Endothelial cell of umbilical vein (primary cell): Measurements from ENCODE around the gene ID2. TPM values are rescaled to one million over a fixed set of nuclear protein-coding genes. Genes with fewer than 3 reads are reported as not detected.

Source experiments
- BruUV-seq: library from RNA; stranded (reverse); fragments of 400-500 nt; replicated peaks from 2 replicates; lab custom pipeline; 2021; lab: Mats Ljungman, UMichigan
- CTCF ChIA-PET: fragments of 300-600, 350-600 bp; sonication (Branson Sonifier 250); formaldehyde crosslinking; loops from one replicate; lab custom pipeline; 2021; ENCODE audit warnings: antibody characterized with exemption, inconsistent platforms; lab: Charles Lee
- POLR2A ChIA-PET: fragments of 300-600, 350-600 bp; sonication (Branson Sonifier 250); formaldehyde crosslinking; loops from one replicate; lab custom pipeline; 2021; ENCODE audit warnings: antibody characterized with exemption, inconsistent platforms; lab: Charles Lee
- DNase-seq: peaks from one replicate; pipeline ENCODE4 v3.0.0-alpha.2; 2011; ENCODE audit warnings: low read depth, low spot score
- FAIRE-seq: peaks from 2 replicates; lab custom pipeline; 2011; peaks lifted over from hg19 to GRCh38; lab: Jason Lieb, UNC
- H2AFZ ChIP-seq: 2 replicates; pipeline ENCODE4 v1.6.0; 2012; ENCODE audit warnings: low read depth, low read length, control low read depth, inconsistent platforms
- H3K27ac ChIP-seq: 2 replicates; pipeline ENCODE4 v1.5.1; 2011; ENCODE audit warnings: low read depth, mild to moderate bottlenecking, control low read depth, low read length, moderate library complexity; ENCODE audit not compliant: insufficient read depth
- H3K27me3 ChIP-seq, 2 experiments: 2 replicates each; pipeline versions ENCODE4 v1.6.0 to v1.6.1; 2011; ENCODE audit warnings: low read length in 2 of 2, mixed read lengths in 1 of 2; ENCODE audit not compliant: control insufficient read depth in 2 of 2, insufficient read depth in 2 of 2
- H3K36me3 ChIP-seq, 2 experiments: 2 replicates in 1 of 2; 3 replicates in 1 of 2; pipeline ENCODE4 v1.5.1; 2011; ENCODE audit warnings: low read length in 2 of 2, mild to moderate bottlenecking in 1 of 2, moderate library complexity in 1 of 2; ENCODE audit not compliant: control insufficient read depth in 2 of 2, insufficient read depth in 2 of 2; ENCODE audit errors: extremely low read depth in 1 of 2
- H3K4me1 ChIP-seq: 3 replicates; pipeline ENCODE4 v1.5.1; 2011; ENCODE audit warnings: mild to moderate bottlenecking, low read length; ENCODE audit not compliant: control insufficient read depth, insufficient read depth; ENCODE audit errors: extremely low read depth
- H3K4me2 ChIP-seq: 2 replicates; pipeline ENCODE4 v1.6.1; 2011; ENCODE audit warnings: low read length, control low read depth, mixed read lengths; ENCODE audit not compliant: insufficient read depth
- H3K4me3 ChIP-seq, 3 experiments: fragments of 200-600 bp in 1 of 3; sonication (generic), shearing (Covaris generic) in 1 of 3; replicated peaks in 1 of 3; 2 replicates each; pipeline ENCODE4 v1.5.1; 2011 to 2016; ENCODE audit warnings: control low read depth in 3 of 3, low read length in 3 of 3, mild to moderate bottlenecking in 2 of 3, inconsistent platforms in 1 of 3, low read depth in 1 of 3, moderate library complexity in 1 of 3; ENCODE audit not compliant: insufficient read depth in 1 of 3
- H3K79me2 ChIP-seq: 2 replicates; pipeline ENCODE4 v1.6.0; 2012; ENCODE audit warnings: low read length, inconsistent platforms; ENCODE audit not compliant: control insufficient read depth, insufficient read depth
- H3K9ac ChIP-seq: replicated peaks from 2 replicates; pipeline ENCODE3; 2011; ENCODE audit warnings: low read length, control low read depth; ENCODE audit not compliant: insufficient read depth; ENCODE audit errors: extremely low read depth
- H3K9me1 ChIP-seq: replicated peaks from 3 replicates; pipeline ENCODE4 v1.6.0; 2011; ENCODE audit warnings: mild to moderate bottlenecking, low read length; ENCODE audit not compliant: control insufficient read depth, insufficient read depth; ENCODE audit errors: extremely low read depth
- H3K9me3 ChIP-seq: replicated peaks from 2 replicates; pipeline ENCODE4 v1.5.1; 2012; ENCODE audit warnings: low read length, inconsistent platforms; ENCODE audit not compliant: control insufficient read depth, insufficient read depth
- H4K20me1 ChIP-seq: replicated peaks from 2 replicates; pipeline ENCODE3; 2011; ENCODE audit warnings: mild to moderate bottlenecking, low read length; ENCODE audit not compliant: control insufficient read depth, insufficient read depth; ENCODE audit errors: extremely low read depth
- EZH2 ChIP-seq: IDR thresholded peaks from 2 replicates; pipeline ENCODE4 v1.6.1; 2012; ENCODE audit warnings: borderline replicate concordance, low read depth, mild to moderate bottlenecking, moderate library complexity, low read length, inconsistent platforms; ENCODE audit not compliant: severe bottlenecking
- FOS ChIP-seq: IDR thresholded peaks from 2 replicates; pipeline ENCODE4 v1.6.1; 2011; ENCODE audit warnings: mild to moderate bottlenecking, low read length, moderate library complexity, borderline replicate concordance; ENCODE audit not compliant: insufficient read depth
- GATA2 ChIP-seq: IDR thresholded peaks from 2 replicates; pipeline ENCODE4 v1.7.0; 2011; ENCODE audit warnings: low read depth, mild to moderate bottlenecking, moderate library complexity, mixed read lengths, low read length; ENCODE audit not compliant: insufficient read length, insufficient read depth
- JUN ChIP-seq: IDR thresholded peaks from 2 replicates; pipeline ENCODE4 v1.6.1; 2011; ENCODE audit warnings: borderline replicate concordance, low read depth; ENCODE audit not compliant: insufficient read length, insufficient read depth
- MAX ChIP-seq: IDR thresholded peaks from 2 replicates; pipeline ENCODE4 v1.6.1; 2011; ENCODE audit not compliant: insufficient read depth, insufficient read length
- MYC ChIP-seq: IDR thresholded peaks from one replicate; pipeline ENCODE4 v1.6.1; 2011; ENCODE audit warnings: mild to moderate bottlenecking, low read depth, low read length
- POLR2A ChIP-seq: IDR thresholded peaks from 2 replicates; pipeline ENCODE4 v1.6.1; 2012; ENCODE audit warnings: low read depth, mild to moderate bottlenecking, control low read depth, low read length
- POLR2AphosphoS5 ChIP-seq: IDR thresholded peaks from 2 replicates; pipeline ENCODE4 v1.6.1; 2012; ENCODE audit warnings: low read depth, mild to moderate bottlenecking, control low read depth, low read length, moderate library complexity; ENCODE audit not compliant: insufficient read depth
- dilution Hi-C: fragments of 300-500 bp; cut with MboI; formaldehyde crosslinking; loops from one replicate; pipeline ENCODE4 v1.15.0; 2019; ENCODE audit warnings: low sequenced_read_pairs; ENCODE audit not compliant: extremely low pct_ligation_motif_present
- intact Hi-C: fragments of 100-400 bp; cut with micrococcal nuclease; formaldehyde crosslinking; loops from one replicate; pipeline ENCODE4 v1.10.0; 2022
- polyA plus RNA-seq, 4 experiments: library from polyadenylated mRNA; depleted of rRNA in 3 of 4; stranded (reverse) in 3 of 4; unstranded in 1 of 4; fragments of >200 nt; gene quantifications; 2 replicates each; pipeline versions ENCODE4 v1.2.1 to v1.2.3, GENCODE V29; 2011 to 2012; ENCODE audit warnings: missing spikeins in 1 of 4
- total RNA-seq: library from RNA; stranded (reverse); gene quantifications from 2 replicates; pipeline ENCODE4 v1.2.3, GENCODE V29; 2021
- TF ChIP-seq, protein P1 (sequence below), 2 donors: IDR thresholded peaks; 1 replicate in 1 of 2; 2 replicates in 1 of 2; pipeline ENCODE4 v1.5.1; 2011; ENCODE audit warnings: low read length in 2 of 2, mild to moderate bottlenecking in 2 of 2, moderate library complexity in 2 of 2, control low read depth in 1 of 2, inconsistent platforms in 1 of 2, low read depth in 1 of 2; ENCODE audit not compliant: insufficient read depth in 1 of 2; ENCODE audit errors: extremely low read depth in 1 of 2

Gene ID2
- total and polyA plus RNA-seq, 2 donors (not counting 3 experiments of a cell fraction or from before 2014, with no cell fraction given), result 4.1 to 29.1 TPM

- Histone ChIP-seq H3K36me3 (no peaks in the 10 kb centered on the region), H3K4me1 (no peaks in the 10 kb centered on the region), H3K9me3 (no peaks in the 10 kb centered on the region), H3K79me2 (no peaks in the 10 kb centered on the region), H3K9me1 (no peaks in the 10 kb centered on the region), H3K4me2 (no peak overlapping the region), H2AFZ (no peak overlapping the region), H3K4me3 (no peak overlapping the region), H3K9ac (no peak overlapping the region), H4K20me1 (no peaks in the 10 kb centered on the region), H3K27ac (no peak overlapping the region), H3K27me3 (no peaks in the 10 kb centered on the region)
- ChIA-PET CTCF (no interaction called here), POLR2A (no interaction called here)
- no TSS peak for BruUV-seq
- no peak for DNase-seq
- no peak for TF ChIP-seq FOS
- no peak for TF ChIP-seq POLR2A
- no peak for TF ChIP-seq MAX
- TF ChIP-seq EZH2, result no peak
- TF ChIP-seq GATA2, result no peak
- TF ChIP-seq MYC, result no peak
- TF ChIP-seq, protein P1, sequence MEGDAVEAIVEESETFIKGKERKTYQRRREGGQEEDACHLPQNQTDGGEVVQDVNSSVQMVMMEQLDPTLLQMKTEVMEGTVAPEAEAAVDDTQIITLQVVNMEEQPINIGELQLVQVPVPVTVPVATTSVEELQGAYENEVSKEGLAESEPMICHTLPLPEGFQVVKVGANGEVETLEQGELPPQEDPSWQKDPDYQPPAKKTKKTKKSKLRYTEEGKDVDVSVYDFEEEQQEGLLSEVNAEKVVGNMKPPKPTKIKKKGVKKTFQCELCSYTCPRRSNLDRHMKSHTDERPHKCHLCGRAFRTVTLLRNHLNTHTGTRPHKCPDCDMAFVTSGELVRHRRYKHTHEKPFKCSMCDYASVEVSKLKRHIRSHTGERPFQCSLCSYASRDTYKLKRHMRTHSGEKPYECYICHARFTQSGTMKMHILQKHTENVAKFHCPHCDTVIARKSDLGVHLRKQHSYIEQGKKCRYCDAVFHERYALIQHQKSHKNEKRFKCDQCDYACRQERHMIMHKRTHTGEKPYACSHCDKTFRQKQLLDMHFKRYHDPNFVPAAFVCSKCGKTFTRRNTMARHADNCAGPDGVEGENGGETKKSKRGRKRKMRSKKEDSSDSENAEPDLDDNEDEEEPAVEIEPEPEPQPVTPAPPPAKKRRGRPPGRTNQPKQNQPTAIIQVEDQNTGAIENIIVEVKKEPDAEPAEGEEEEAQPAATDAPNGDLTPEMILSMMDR (IDR thresholded peaks at IDR 0.05; ENCODE audit: extremely low read depth in 1 of 2, insufficient read depth in 1 of 2, low read depth in 1 of 2, low read length in 2 of 2), result no peak
- TF ChIP-seq JUN, result no peak
- TF ChIP-seq POLR2AphosphoS5, result no peak
- intact Hi-C loops, result no loop called here
- dilution Hi-C loops, result no loop called here
- no peak for FAIRE-seq
Observed at GRCh38 chr2:8638327-8638726, 43.5 kb upstream of the ID2 start.
